ENCODE data around the gene FCN1. TPM values are rescaled to one million over a fixed set of nuclear protein-coding genes. Genes with fewer than 3 reads are reported as not detected.

The FCN1 gene
- total RNA-seq, 1 donor from 2014 or later: not detected

DNA sequence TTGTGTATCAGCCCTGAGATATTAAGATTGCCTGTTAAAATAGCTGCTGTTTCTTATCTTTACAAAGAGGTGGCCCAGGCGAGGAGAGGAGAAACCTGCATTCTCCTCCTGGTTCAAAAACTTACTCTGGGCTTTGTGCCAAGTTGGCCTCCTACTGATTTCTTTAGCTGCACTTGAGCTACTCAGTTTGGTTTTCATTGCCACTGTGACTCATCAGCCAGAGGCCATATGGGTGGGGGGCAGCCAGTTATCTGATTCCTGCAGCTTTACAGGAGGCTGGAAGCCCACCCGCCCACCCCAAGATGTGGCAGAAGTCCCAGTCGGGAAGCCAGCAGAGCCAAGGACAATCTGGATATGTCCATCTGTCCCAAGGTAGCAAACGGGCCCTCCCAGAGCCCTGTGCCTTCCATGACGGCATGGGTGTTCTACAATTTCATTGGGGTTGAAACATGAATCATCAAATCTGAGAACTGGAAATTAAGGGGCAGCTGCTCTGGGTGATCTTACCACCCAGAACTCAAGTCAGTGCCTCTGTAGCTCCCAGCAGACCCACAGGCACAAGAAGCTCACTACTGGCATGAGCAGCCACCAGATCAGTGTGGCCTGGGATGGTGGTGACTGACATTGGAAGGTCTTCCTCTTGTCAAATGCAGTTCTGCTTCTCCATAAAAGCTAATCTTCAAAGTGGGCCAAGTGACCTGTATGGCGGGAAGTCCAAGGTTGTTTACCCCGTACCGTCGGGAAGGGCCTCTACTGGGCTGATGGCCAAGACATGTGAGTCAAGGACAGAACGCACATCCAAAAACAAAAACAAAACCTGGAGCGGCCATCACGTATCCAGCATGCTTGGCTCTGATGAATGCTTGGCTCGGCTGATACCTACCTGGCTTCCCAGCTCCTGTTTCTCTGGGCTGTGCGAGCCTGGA, 21.5 kb downstream of the FCN1 start:
- TF ChIP-seq, protein P1, sequence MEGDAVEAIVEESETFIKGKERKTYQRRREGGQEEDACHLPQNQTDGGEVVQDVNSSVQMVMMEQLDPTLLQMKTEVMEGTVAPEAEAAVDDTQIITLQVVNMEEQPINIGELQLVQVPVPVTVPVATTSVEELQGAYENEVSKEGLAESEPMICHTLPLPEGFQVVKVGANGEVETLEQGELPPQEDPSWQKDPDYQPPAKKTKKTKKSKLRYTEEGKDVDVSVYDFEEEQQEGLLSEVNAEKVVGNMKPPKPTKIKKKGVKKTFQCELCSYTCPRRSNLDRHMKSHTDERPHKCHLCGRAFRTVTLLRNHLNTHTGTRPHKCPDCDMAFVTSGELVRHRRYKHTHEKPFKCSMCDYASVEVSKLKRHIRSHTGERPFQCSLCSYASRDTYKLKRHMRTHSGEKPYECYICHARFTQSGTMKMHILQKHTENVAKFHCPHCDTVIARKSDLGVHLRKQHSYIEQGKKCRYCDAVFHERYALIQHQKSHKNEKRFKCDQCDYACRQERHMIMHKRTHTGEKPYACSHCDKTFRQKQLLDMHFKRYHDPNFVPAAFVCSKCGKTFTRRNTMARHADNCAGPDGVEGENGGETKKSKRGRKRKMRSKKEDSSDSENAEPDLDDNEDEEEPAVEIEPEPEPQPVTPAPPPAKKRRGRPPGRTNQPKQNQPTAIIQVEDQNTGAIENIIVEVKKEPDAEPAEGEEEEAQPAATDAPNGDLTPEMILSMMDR (IDR thresholded peaks at IDR 0.05; ENCODE audit: partially characterized antibody, unreplicated experiment): no peak
- H3K27me3 Mint-ChIP-seq (ENCODE audit: unreplicated experiment): no peaks in the 10 kb centered on the region
- no peaks in the 10 kb centered on the region for H3K4me1 Mint-ChIP-seq (ENCODE audit: low read depth, unreplicated experiment)
- H3K36me3 Mint-ChIP-seq (ENCODE audit: unreplicated experiment): peaks cover 21% of the 10 kb centered on the region
- H3K9me3 Mint-ChIP-seq (ENCODE audit: unreplicated experiment): peaks cover 3% of the 10 kb centered on the region
- no peak overlapping the region for H3K4me3 Mint-ChIP-seq (ENCODE audit: unreplicated experiment)
- no peak overlapping the region for H3K27ac Mint-ChIP-seq (ENCODE audit: unreplicated experiment)
- DNase-seq: no peak

DNA sequence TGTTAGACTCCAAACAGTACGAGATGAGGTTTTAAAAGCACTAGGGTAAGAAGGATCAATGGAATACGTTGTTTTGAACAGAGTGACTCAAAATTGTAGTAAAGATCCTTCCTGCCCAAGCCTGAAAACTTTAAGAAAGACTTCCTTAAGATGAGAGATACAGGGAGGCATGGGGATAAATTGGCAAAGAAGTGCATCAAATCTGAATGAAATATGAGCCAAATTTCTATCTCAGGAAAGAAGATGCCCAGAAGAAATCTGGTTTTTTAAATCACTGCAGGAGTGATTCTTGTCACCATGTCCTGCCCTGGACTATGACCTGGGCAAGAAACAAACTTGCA, 22.2 kb downstream of the FCN1 start:
- peaks cover 3% of the 10 kb centered on the region for H3K9me3 Mint-ChIP-seq (ENCODE audit: unreplicated experiment)

GRCh38 chr9:134895097-134895496, 22.6 kb downstream of the FCN1 start:
- no peak overlapping the region for H3K27ac Mint-ChIP-seq (ENCODE audit: unreplicated experiment)
- H3K27me3 Mint-ChIP-seq (ENCODE audit: unreplicated experiment): no peaks in the 10 kb centered on the region
- H3K9me3 Mint-ChIP-seq (ENCODE audit: unreplicated experiment): peaks cover 3% of the 10 kb centered on the region
- no peak overlapping the region for H3K4me3 Mint-ChIP-seq (ENCODE audit: unreplicated experiment)
- H3K36me3 Mint-ChIP-seq (ENCODE audit: unreplicated experiment): peaks cover 21% of the 10 kb centered on the region
- H3K4me1 Mint-ChIP-seq (ENCODE audit: low read depth, unreplicated experiment): no peaks in the 10 kb centered on the region
- DNase-seq: no peak
- TF ChIP-seq, protein P1 (IDR thresholded peaks at IDR 0.05; ENCODE audit: partially characterized antibody, unreplicated experiment): no peak

More for the DNA sequence above, 22.2 kb downstream of the FCN1 start:
- H3K27me3 Mint-ChIP-seq (ENCODE audit: unreplicated experiment): no peaks in the 10 kb centered on the region
- DNase-seq: no peak
- H3K27ac Mint-ChIP-seq (ENCODE audit: unreplicated experiment): no peak overlapping the region
- TF ChIP-seq, protein P1 (IDR thresholded peaks at IDR 0.05; ENCODE audit: partially characterized antibody, unreplicated experiment): no peak
- H3K36me3 Mint-ChIP-seq (ENCODE audit: unreplicated experiment): peaks cover 21% of the 10 kb centered on the region
- no peak overlapping the region for H3K4me3 Mint-ChIP-seq (ENCODE audit: unreplicated experiment)
- H3K4me1 Mint-ChIP-seq (ENCODE audit: low read depth, unreplicated experiment): no peaks in the 10 kb centered on the region

GRCh38 chr9:134894136-134894860, 23.4 kb downstream of the FCN1 start:
- TF ChIP-seq, protein P1 (IDR thresholded peaks at IDR 0.05; ENCODE audit: partially characterized antibody, unreplicated experiment): no peak
- H3K27me3 Mint-ChIP-seq (ENCODE audit: unreplicated experiment): no peaks in the 10 kb centered on the region
- peaks cover 16% of the 10 kb centered on the region for H3K36me3 Mint-ChIP-seq (ENCODE audit: unreplicated experiment)
- H3K4me1 Mint-ChIP-seq (ENCODE audit: low read depth, unreplicated experiment): no peaks in the 10 kb centered on the region
- H3K4me3 Mint-ChIP-seq (ENCODE audit: unreplicated experiment): no peak overlapping the region
- DNase-seq: no peak
- no peak overlapping the region for H3K27ac Mint-ChIP-seq (ENCODE audit: unreplicated experiment)
- H3K9me3 Mint-ChIP-seq (ENCODE audit: unreplicated experiment): peaks cover 3% of the 10 kb centered on the region

All from glutamatergic neuron (in vitro differentiated cells).